Tibial nerve (tissue), 4 donors: ENCODE data around the gene ZDHHC7. TPM values are rescaled to one million over a fixed set of nuclear protein-coding genes. Genes with fewer than 3 reads are reported as not detected.

ENCODE experiments used
- DNase-seq, 2 donors: peaks; one replicate each; pipeline ENCODE4 v3.0.0-alpha.2; 2019; ENCODE audit warnings: low spot score in 2 of 2
- H3K27ac ChIP-seq, 4 donors: fragments of 200-600 bp; sonication (generic) in 3 of 4; one replicate each; pipeline ENCODE4 v1.5.1; 2017 to 2019; ENCODE audit warnings: mild to moderate bottlenecking in 1 of 4
- H3K27me3 ChIP-seq, 2 donors: fragments of 200-600 bp; sonication (generic) in 1 of 2; one replicate each; pipeline versions ENCODE4 v1.5.1 to v1.6.0; 2017 to 2019
- H3K36me3 ChIP-seq, 3 donors: fragments of 200-600 bp; sonication (generic); one replicate each; pipeline ENCODE4 v1.5.1; 2018 to 2019
- H3K4me1 ChIP-seq, 4 donors: fragments of 200-600 bp; sonication (generic) in 3 of 4; one replicate each; pipeline ENCODE4 v1.5.1; 2017 to 2019
- H3K4me3 ChIP-seq, 4 donors: fragments of 200-600 bp; sonication (generic) in 3 of 4; one replicate each; pipeline ENCODE4 v1.5.1; 2017 to 2019; ENCODE audit warnings: mild to moderate bottlenecking in 1 of 4, moderate library complexity in 1 of 4
- H3K9me3 ChIP-seq, 4 donors: fragments of 200-600 bp; sonication (generic) in 3 of 4; one replicate each; pipeline ENCODE4 v1.5.1; 2017 to 2019
- EP300 ChIP-seq, 2 donors: sonication (generic); formaldehyde crosslinking; IDR thresholded peaks; one replicate each; pipeline ENCODE4 v1.6.1; 2017; ENCODE audit warnings: antibody characterized with exemption in 2 of 2, mild to moderate bottlenecking in 1 of 2
- POLR2A ChIP-seq, 2 donors: fragments of 450-650 bp; IDR thresholded peaks; one replicate each; pipeline ENCODE4 v1.6.1; 2017; ENCODE audit warnings: antibody characterized with exemption in 2 of 2, mild to moderate bottlenecking in 2 of 2, moderate library complexity in 2 of 2
- WGBS, 2 donors: methylation state at CpG; one replicate each; pipeline ENCODE4 v1.1.5; 2018; 5-methylcytosine and 5-hydroxymethylcytosine counted together
- total RNA-seq, 4 donors: library from RNA; depleted of rRNA; stranded (reverse); fragments of >200 nt; gene quantifications; one replicate each; pipeline ENCODE4 v1.1.0, GENCODE V29; 2016
- TF ChIP-seq, protein P1 (sequence below), 5 experiments: fragments of 200-600 bp in 3 of 5; fragments of 450-650 bp in 2 of 5; sonication (generic) in 3 of 5; IDR thresholded peaks; one replicate each; pipeline ENCODE4 v1.5.1; 2016 to 2019; ENCODE audit warnings: antibody characterized with exemption in 5 of 5, mild to moderate bottlenecking in 3 of 5, moderate library complexity in 2 of 5

Gene ZDHHC7
- total RNA-seq, 4 donors from 2014 or later: 58.1 to 75.6 (median 62.6) TPM

GRCh38 chr16:84959784-84960417, 51.4 kb downstream of the ZDHHC7 start:
- Histone ChIP-seq H3K27ac (no peak overlapping the region), H3K4me1 (no peaks in the 10 kb centered on the region), H3K9me3 (no peaks in the 10 kb centered on the region), H3K4me3 (no peak overlapping the region), H3K27me3 (no peaks in the 10 kb centered on the region), H3K36me3 (no peaks in the 10 kb centered on the region)
- no peak for DNase-seq
- WGBS, 2 donors: 84 to 86% methylated on average over 17 of the region's 17 CpGs
- TF ChIP-seq POLR2A (IDR thresholded peaks at IDR 0.05) (no peak), EP300 (IDR thresholded peaks at IDR 0.05) (no peak)
- TF ChIP-seq, protein P1, sequence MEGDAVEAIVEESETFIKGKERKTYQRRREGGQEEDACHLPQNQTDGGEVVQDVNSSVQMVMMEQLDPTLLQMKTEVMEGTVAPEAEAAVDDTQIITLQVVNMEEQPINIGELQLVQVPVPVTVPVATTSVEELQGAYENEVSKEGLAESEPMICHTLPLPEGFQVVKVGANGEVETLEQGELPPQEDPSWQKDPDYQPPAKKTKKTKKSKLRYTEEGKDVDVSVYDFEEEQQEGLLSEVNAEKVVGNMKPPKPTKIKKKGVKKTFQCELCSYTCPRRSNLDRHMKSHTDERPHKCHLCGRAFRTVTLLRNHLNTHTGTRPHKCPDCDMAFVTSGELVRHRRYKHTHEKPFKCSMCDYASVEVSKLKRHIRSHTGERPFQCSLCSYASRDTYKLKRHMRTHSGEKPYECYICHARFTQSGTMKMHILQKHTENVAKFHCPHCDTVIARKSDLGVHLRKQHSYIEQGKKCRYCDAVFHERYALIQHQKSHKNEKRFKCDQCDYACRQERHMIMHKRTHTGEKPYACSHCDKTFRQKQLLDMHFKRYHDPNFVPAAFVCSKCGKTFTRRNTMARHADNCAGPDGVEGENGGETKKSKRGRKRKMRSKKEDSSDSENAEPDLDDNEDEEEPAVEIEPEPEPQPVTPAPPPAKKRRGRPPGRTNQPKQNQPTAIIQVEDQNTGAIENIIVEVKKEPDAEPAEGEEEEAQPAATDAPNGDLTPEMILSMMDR (IDR thresholded peaks at IDR 0.05): no peak

DNA sequence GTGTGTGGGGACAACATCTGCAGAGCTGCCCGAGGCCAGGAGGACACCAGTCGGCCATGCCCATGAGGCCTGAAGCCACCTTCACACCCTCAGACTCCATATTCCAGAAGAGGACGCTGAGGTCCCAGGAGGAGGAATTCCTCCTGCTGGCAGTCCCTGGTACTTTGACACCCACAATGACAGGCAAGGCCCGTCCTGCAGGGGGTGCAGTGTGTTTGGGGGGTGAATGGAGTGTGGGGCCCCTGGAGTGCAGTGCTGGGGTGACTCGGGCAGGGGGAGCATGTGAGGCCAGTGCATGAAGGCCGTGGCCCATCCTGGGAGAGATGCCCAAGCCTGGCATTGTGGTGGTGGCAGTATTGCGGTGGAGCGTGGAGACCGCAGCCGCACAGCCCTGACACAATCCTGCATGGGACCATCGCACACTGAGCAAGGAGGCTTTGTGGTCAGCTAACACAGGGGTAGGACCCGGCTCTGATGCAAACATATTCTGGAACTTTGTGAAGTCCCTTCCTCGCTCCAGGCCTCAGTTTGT, 52.2 kb downstream of the ZDHHC7 start:
- H3K36me3 ChIP-seq: no peaks in the 10 kb centered on the region
- TF ChIP-seq POLR2A (IDR thresholded peaks at IDR 0.05): no peak
- TF ChIP-seq, protein P1 (IDR thresholded peaks at IDR 0.05): peak in 1 of 5 experiments; percentile 25
- 88 to 89% methylated on average over 12 to 13 of the region's 13 CpGs for WGBS, 2 donors
- H3K27ac ChIP-seq: no peak overlapping the region
- H3K4me3 ChIP-seq: no peak overlapping the region
- no peaks in the 10 kb centered on the region for H3K27me3 ChIP-seq
- no peaks in the 10 kb centered on the region for H3K9me3 ChIP-seq
- no peak for DNase-seq
- H3K4me1 ChIP-seq: no peaks in the 10 kb centered on the region

- H3K9me3 ChIP-seq: no peaks in the 10 kb centered on the region
- H3K4me1 ChIP-seq: peaks cover 0 to 9% (median 4%) of the 10 kb centered on the region in 4 donors
- DNase-seq: no peak
- no peaks in the 10 kb centered on the region for H3K36me3 ChIP-seq
- 80 to 82% methylated on average over 1 of the region's 1 CpG for WGBS, 2 donors
- H3K27me3 ChIP-seq: no peaks in the 10 kb centered on the region
- TF ChIP-seq EP300 (IDR thresholded peaks at IDR 0.05) (no peak), POLR2A (IDR thresholded peaks at IDR 0.05) (no peak)
- TF ChIP-seq, protein P1 (IDR thresholded peaks at IDR 0.05): no peak
- H3K27ac ChIP-seq: no peak overlapping the region
- H3K4me3 ChIP-seq: no peak overlapping the region
Observed at GRCh38 chr16:84957792-84958191, 53.5 kb downstream of the ZDHHC7 start.

GRCh38 chr16:84957192-84957591, 54.1 kb downstream of the ZDHHC7 start:
- TF ChIP-seq EP300 (IDR thresholded peaks at IDR 0.05): no peak
- no peak for TF ChIP-seq POLR2A (IDR thresholded peaks at IDR 0.05)
- TF ChIP-seq, protein P1 (IDR thresholded peaks at IDR 0.05): no peak
- no peak for DNase-seq
- Histone ChIP-seq H3K27ac (no peak overlapping the region), H3K4me1 (peaks cover 0 to 15% (median 9%) of the 10 kb centered on the region in 4 donors), H3K36me3 (no peaks in the 10 kb centered on the region), H3K27me3 (no peaks in the 10 kb centered on the region), H3K4me3 (no peak overlapping the region), H3K9me3 (no peaks in the 10 kb centered on the region)
- 85 to 93% methylated on average over 5 of the region's 5 CpGs for WGBS, 2 donors

- Histone ChIP-seq H3K4me3 (no peak overlapping the region), H3K4me1 (peaks cover 0 to 17% (median 9%) of the 10 kb centered on the region in 4 donors), H3K27ac (no peak overlapping the region), H3K36me3 (no peaks in the 10 kb centered on the region), H3K9me3 (no peaks in the 10 kb centered on the region), H3K27me3 (no peaks in the 10 kb centered on the region)
- no peak for TF ChIP-seq EP300 (IDR thresholded peaks at IDR 0.05)
- no peak for TF ChIP-seq POLR2A (IDR thresholded peaks at IDR 0.05)
- TF ChIP-seq, protein P1 (IDR thresholded peaks at IDR 0.05): no peak
- DNase-seq: no peak
- 73 to 85% methylated on average over 2 to 5 of the region's 6 CpGs for WGBS, 2 donors
Observed at GRCh38 chr16:84955427-84955826, 55.9 kb downstream of the ZDHHC7 start.
